ENCODE measurements around the gene KIF26B. TPM values are rescaled to one million over a fixed set of nuclear protein-coding genes. Genes with fewer than 3 reads are reported as not detected.

Gene KIF26B
- total and polyA plus RNA-seq, 2 of the 4 experiments (the other 2 are of a cell fraction), result 0.53 to 0.54 TPM

- no peak overlapping the region; the same call in 1 of the 2 replicates for H3K18ac ChIP-seq (ENCODE audit: low read depth, low read length)
- no peak overlapping the region for H2BK120ac ChIP-seq (ENCODE audit: low read depth, low read length)
- ChIA-PET CTCF (interaction anchor here (0.5 to 1.8 kb wide), 13 partner anchors 9 to 1340 kb away, joined by 3 to 8 read pairs (median 4); no protein-coding TSS in a partner anchor), POLR2A (ENCODE audit: unreplicated experiment) (no interaction called here)
- peak overlapping the region; percentile 86 for H3K4me3 ChIP-seq (ENCODE audit: insufficient read depth, low read depth, low read length)
- no peak overlapping the region for H2BK15ac ChIP-seq (ENCODE audit: low read depth, low read length)
- no peak overlapping the region for H2AK5ac ChIP-seq (ENCODE audit: low read depth, low read length)
- H2BK5ac ChIP-seq (ENCODE audit: low read depth, low read length, poor library complexity, severe bottlenecking), result no peak overlapping the region
- no peak overlapping the region for H2AK9ac ChIP-seq (replicated peaks; ENCODE audit: low read depth, low read length, poor library complexity)
- peak overlapping the region; percentile 0; the same call in 1 of the 2 replicates for H4K91ac ChIP-seq (ENCODE audit: insufficient read depth, low read depth, low read length)
- H3K4me2 ChIP-seq (ENCODE audit: low read depth, low read length), result peak overlapping the region; percentile 99
- peak overlapping the region; percentile 87 for H2AFZ ChIP-seq (replicated peaks; ENCODE audit: low read length, poor library complexity)
- DNase-seq, result no peak
- H3K9ac ChIP-seq (ENCODE audit: low read depth, low read length), result peak overlapping the region; percentile 42
- H3K9me3 ChIP-seq (ENCODE audit: control insufficient read depth, insufficient read depth, low read length), result 0 out of 2 replicates have a peak, but pooled peaks cover 2% of the 10 kb centered on the region
- intact Hi-C loops (cut with micrococcal nuclease), result loop anchor here (1.0 to 10.0 kb wide), 11 partner anchors 67 to 1339 kb away; no protein-coding TSS in a partner anchor
- no peak overlapping the region for H2BK20ac ChIP-seq (ENCODE audit: low read depth, low read length)
- no peak overlapping the region for H3K56ac ChIP-seq (ENCODE audit: extremely low read depth, insufficient read depth, low read length)
- H4K20me1 ChIP-seq (ENCODE audit: insufficient read depth, low read length), result no peaks in the 10 kb centered on the region
- dilution Hi-C loops (cut with HindIII; ENCODE audit: low sequenced_read_pairs, unreplicated experiment), result no loop called here
- no peak overlapping the region for H3K14ac ChIP-seq (replicated peaks; ENCODE audit: low read depth, low read length)
- no peak for ATAC-seq (ENCODE audit: low read depth)
- WGBS, 2 experiments (ENCODE audit: extremely low coverage in 2 of 2, insufficient read length in 1 of 2), result 0% methylated on average over 22 of the region's 76 CpGs; no CpG with 5 or more reads in 1 of the 2 experiments
- in situ Hi-C loops (cut with MboI; ENCODE audit: low sequenced_read_pairs), result loop anchor here (10.0 to 25.0 kb wide), 3 partner anchors 1131 to 1534 kb away; no protein-coding TSS in a partner anchor
- no peak overlapping the region for H4K8ac ChIP-seq (ENCODE audit: low read depth in 2 of 2, low read length in 2 of 2)
- no peaks in the 10 kb centered on the region for H3K27me3 ChIP-seq (ENCODE audit: control insufficient read depth, insufficient read depth, low read length)
- BruUV-seq (replicated peaks), result no TSS peak
- H3K4me1 ChIP-seq (ENCODE audit: control insufficient read depth, insufficient read depth, low read length), result no peaks in the 10 kb centered on the region
- H4K5ac ChIP-seq (ENCODE audit: low read depth, low read length), result no peak overlapping the region
- no peak overlapping the region for H3K27ac ChIP-seq (ENCODE audit: insufficient read depth, low read length)
- H3K4ac ChIP-seq (ENCODE audit: low read depth, low read length), result no peak overlapping the region
- 0 out of 2 replicates have a peak, but pooled peaks cover 3% of the 10 kb centered on the region for H3K36me3 ChIP-seq (ENCODE audit: control insufficient read depth, insufficient read depth, low read length)
- TF ChIP-seq, protein P1, sequence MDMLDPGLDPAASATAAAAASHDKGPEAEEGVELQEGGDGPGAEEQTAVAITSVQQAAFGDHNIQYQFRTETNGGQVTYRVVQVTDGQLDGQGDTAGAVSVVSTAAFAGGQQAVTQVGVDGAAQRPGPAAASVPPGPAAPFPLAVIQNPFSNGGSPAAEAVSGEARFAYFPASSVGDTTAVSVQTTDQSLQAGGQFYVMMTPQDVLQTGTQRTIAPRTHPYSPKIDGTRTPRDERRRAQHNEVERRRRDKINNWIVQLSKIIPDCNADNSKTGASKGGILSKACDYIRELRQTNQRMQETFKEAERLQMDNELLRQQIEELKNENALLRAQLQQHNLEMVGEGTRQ (IDR thresholded peaks at IDR 0.05; ENCODE audit: low read depth, low read length), result peak; percentile 39; the same call in 1 of the 2 replicates
- TF ChIP-seq CHD1 (IDR thresholded peaks at IDR 0.05; ENCODE audit: low read depth, low read length) (no peak), POLR2A (IDR thresholded peaks at IDR 0.05; ENCODE audit: low read depth, low read length) (no peak), MXI1 (IDR thresholded peaks at IDR 0.05; ENCODE audit: borderline replicate concordance, low read depth, low read length) (peak; percentile 63; the same call in 1 of the 2 replicates)
- no peak overlapping the region for H3K23ac ChIP-seq (ENCODE audit: low read depth, low read length)
- H3K9me1 ChIP-seq (ENCODE audit: insufficient read depth, low read length), result no peaks in the 10 kb centered on the region
- no peaks in the 10 kb centered on the region; a peak in 1 of 4 replicates for H3K79me1 ChIP-seq (ENCODE audit: low read depth in 1 of 2, low read length in 2 of 2)
Measured at GRCh38 chr1:245153552-245154428, 995 bp upstream of the KIF26B start.

All from IMR-90 (cell line).